DND-41 (cell line): ENCODE data around the gene CERS6.

Experiments used
- EZH2 ChIP-seq: IDR thresholded peaks from 3 replicates; pipeline ENCODE4 v1.6.1; 2012; ENCODE audit warnings: borderline replicate concordance, low read depth, mild to moderate bottlenecking, moderate library complexity, low read length, inconsistent platforms; ENCODE audit not compliant: severe bottlenecking
- TF ChIP-seq, protein P1 (sequence below): IDR thresholded peaks from 2 replicates; pipeline ENCODE4 v1.5.1; 2012; ENCODE audit warnings: borderline replicate concordance, low read length, moderate library complexity, mild to moderate bottlenecking; ENCODE audit not compliant: poor library complexity, severe bottlenecking; ENCODE audit errors: extremely low read depth

DNA sequence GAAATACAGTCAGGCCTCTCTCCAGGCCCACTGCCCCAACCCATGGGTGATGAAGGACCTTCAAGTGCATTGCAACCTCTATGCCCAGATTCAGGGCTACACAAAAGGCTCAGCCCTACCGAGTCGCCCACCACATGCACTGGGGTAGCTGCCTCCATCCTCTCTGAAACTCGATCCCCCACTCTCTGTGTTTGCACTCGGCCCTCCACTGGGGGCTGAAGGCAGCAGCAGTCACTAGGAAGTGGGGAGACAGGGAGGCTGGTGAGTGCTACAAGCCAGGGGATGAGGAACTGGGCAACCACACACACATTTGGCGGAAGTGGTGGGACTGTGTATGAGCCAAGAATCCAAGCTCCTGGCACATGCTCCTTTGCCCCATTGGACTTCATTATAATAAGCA lies 94.6 kb downstream of the CERS6 start:
- TF ChIP-seq, protein P1, sequence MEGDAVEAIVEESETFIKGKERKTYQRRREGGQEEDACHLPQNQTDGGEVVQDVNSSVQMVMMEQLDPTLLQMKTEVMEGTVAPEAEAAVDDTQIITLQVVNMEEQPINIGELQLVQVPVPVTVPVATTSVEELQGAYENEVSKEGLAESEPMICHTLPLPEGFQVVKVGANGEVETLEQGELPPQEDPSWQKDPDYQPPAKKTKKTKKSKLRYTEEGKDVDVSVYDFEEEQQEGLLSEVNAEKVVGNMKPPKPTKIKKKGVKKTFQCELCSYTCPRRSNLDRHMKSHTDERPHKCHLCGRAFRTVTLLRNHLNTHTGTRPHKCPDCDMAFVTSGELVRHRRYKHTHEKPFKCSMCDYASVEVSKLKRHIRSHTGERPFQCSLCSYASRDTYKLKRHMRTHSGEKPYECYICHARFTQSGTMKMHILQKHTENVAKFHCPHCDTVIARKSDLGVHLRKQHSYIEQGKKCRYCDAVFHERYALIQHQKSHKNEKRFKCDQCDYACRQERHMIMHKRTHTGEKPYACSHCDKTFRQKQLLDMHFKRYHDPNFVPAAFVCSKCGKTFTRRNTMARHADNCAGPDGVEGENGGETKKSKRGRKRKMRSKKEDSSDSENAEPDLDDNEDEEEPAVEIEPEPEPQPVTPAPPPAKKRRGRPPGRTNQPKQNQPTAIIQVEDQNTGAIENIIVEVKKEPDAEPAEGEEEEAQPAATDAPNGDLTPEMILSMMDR: no peak
- no peak for TF ChIP-seq EZH2
